Measurements from ENCODE around the gene GINS3. TPM values are rescaled to one million over a fixed set of nuclear protein-coding genes. Genes with fewer than 3 reads are reported as not detected.
"Not testable (repeated sequence)": the region's sequence is repeated elsewhere in the genome, so short reads cannot be mapped to it uniquely, and the experiment has no call there.

GINS3 gene
- total and polyA plus RNA-seq, 11 donors, result 3.9 to 20.2 (median 7.1) TPM

DNA sequence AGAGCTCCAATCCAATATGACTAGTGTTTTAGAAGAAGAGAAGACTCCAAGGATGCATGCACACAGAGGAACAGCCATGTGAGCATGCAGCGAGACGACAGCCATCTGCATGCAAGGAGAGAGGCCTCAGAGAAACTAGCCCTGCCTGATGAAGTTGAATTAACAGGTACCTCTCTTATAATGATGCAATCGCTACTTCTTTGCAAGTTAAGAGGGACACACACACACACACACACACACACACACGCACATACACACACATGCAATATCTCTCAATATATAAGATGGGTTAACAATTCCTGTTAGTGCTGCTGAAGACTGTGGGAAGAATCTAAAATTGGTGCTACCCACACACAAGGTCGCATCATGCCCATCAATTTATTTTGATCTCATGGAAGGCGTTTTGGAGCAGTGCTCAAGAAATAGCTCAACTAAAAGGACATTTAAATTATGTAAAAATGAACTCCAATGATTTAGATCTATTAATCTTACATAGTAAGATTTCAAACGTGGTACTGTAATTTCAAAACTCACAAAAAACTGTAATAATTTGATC is 7.0 kb upstream of the GINS3 start:
- H3K4me1 ChIP-seq, result no peaks in the 10 kb centered on the region
- no peaks in the 10 kb centered on the region for H3K9me3 ChIP-seq
- intact Hi-C loops (cut with DNase I), result loop anchor here in 1 of 10 donors (5.0 kb wide), 1 partner anchor 33 kb away; no protein-coding TSS in a partner anchor
- 83 to 89% (median 87%) methylated on average over 7 of the region's 7 CpGs for WGBS, 4 donors
- DNase-seq (no peak), ATAC-seq (no peak)
- TF ChIP-seq POLR2A (IDR thresholded peaks at IDR 0.05) (no peak), CTCF (IDR thresholded peaks at IDR 0.05) (no peak)
- no peaks in the 10 kb centered on the region for H3K36me3 ChIP-seq
- no peak overlapping the region for H3K4me3 ChIP-seq
- no peaks in the 10 kb centered on the region for H3K27me3 ChIP-seq
- no peak overlapping the region for H3K27ac ChIP-seq

GRCh38 chr16:58389724-58390123 is 2.5 kb upstream of the GINS3 start:
- H3K27ac ChIP-seq, result no peak overlapping the region
- H3K9me3 ChIP-seq, result no peaks in the 10 kb centered on the region
- no peak for TF ChIP-seq POLR2A (IDR thresholded peaks at IDR 0.05)
- no peak for TF ChIP-seq CTCF (IDR thresholded peaks at IDR 0.05)
- H3K4me3 ChIP-seq, result no peak overlapping the region
- no peak for ATAC-seq
- H3K36me3 ChIP-seq, result no peaks in the 10 kb centered on the region
- intact Hi-C loops (cut with DNase I), result loop anchor here in 8 of 10 donors (5.0 kb wide), 4 partner anchors 37 to 98 kb away; no protein-coding TSS in a partner anchor
- no peaks in the 10 kb centered on the region for H3K27me3 ChIP-seq
- H3K4me1 ChIP-seq, result peaks cover 0 to 16% (median 9%) of the 10 kb centered on the region in 12 donors
- no peak for DNase-seq

DNA sequence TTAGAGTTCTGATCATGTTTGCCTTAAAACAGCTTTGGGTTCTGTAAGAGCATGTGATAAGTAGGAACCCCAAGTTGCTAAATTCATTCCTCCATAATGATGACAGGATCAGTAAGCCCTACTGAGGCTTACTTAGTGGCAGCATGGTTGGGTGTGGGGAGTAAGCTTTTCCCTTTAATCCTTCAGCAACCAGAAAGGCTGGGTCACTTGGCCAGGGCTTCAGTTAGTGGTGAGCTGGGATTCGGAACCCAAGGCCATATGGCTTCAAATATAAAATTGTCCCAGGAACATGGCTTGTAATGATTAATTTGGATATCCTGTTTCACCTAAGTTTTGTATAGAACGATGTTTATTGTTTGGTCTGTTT is 850 bp downstream of the GINS3 start:
- Histone ChIP-seq H3K4me3 (peak overlapping the region; percentile 66 to 96 (median 88)), H3K27me3 (no peaks in the 10 kb centered on the region), H3K36me3 (no peaks in the 10 kb centered on the region), H3K27ac (peak overlapping the region; percentile 59 to 95 (median 87)), H3K9me3 (no peaks in the 10 kb centered on the region), H3K4me1 (peaks cover 0 to 16% (median 9%) of the 10 kb centered on the region in 12 donors)
- no peak for DNase-seq
- intact Hi-C loops (cut with DNase I), result loop anchor here in 7 of 10 donors (2.0 to 5.0 kb wide), 5 partner anchors 41 to 94 kb away; no protein-coding TSS in a partner anchor
- TF ChIP-seq CTCF (IDR thresholded peaks at IDR 0.05), result no peak
- no peak for TF ChIP-seq POLR2A (IDR thresholded peaks at IDR 0.05)
- WGBS, 4 donors, result 51 to 67% (median 62%) methylated on average over 2 of the region's 2 CpGs
- peak in 2 of 4 donors; percentile 20 to 26 for ATAC-seq

- intact Hi-C loops (cut with DNase I); DNase-seq: not testable (repeated sequence)
These were observed 4.6 kb downstream of the GINS3 start for GRCh38 chr16:58396897-58397296.

More at GRCh38 chr16:58396897-58397296, 4.6 kb downstream of the GINS3 start:
- H3K9me3 ChIP-seq, H3K36me3 ChIP-seq, H3K27me3 ChIP-seq, H3K4me3 ChIP-seq, ATAC-seq, H3K27ac ChIP-seq: not testable (repeated sequence)
- H3K4me1 ChIP-seq, result peaks cover 0 to 12% (median 8%) of the 10 kb centered on the region in 12 donors
- 95 to 98% (median 98%) methylated on average over 17 to 26 of the region's 26 CpGs; no CpG with 5 or more reads in 1 of the 4 donors for WGBS, 4 donors

Measured in heart left ventricle (tissue), 16 donors.